ENCODE data around the gene VSTM1.

- no peak for TF ChIP-seq CTCF (IDR thresholded peaks at IDR 0.05)
- TF ChIP-seq POLR2A (IDR thresholded peaks at IDR 0.05): no peak
These were observed 17.9 kb downstream of the VSTM1 start for GRCh38 chr19:54045771-54046170.

Measured in Peyer's patch (tissue), 4 donors.